ENCODE data around the gene MAP1LC3B2.

- TF ChIP-seq PML (IDR thresholded peaks at IDR 0.05; ENCODE audit: low read length) (no peak), CTCF (IDR thresholded peaks at IDR 0.05 in 2 of 3, conservative IDR thresholded peaks at IDR 0.05 in 1 of 3; ENCODE audit: control insufficient read depth in 2 of 3, extremely low read depth in 1 of 3, insufficient read depth in 1 of 3, low read depth in 3 of 3, low read length in 3 of 3) (no peak), ZNF274 (IDR thresholded peaks at IDR 0.05; ENCODE audit: insufficient read depth, insufficient read length) (no peak), ATF3 (IDR thresholded peaks at IDR 0.05; ENCODE audit: borderline replicate concordance, extremely low read depth, low read depth, low read length) (no peak), NFYB (IDR thresholded peaks at IDR 0.05; ENCODE audit: insufficient read depth, low read depth, low read length) (no peak), ZZZ3 (IDR thresholded peaks at IDR 0.05; ENCODE audit: control insufficient read depth, insufficient read length, low read depth) (no peak), FOS (IDR thresholded peaks at IDR 0.05; ENCODE audit: borderline replicate concordance, extremely low read depth, insufficient read length) (no peak), STAT1 (conservative IDR thresholded peaks at IDR 0.05) (no peak)
These were observed 14.0 kb upstream of the MAP1LC3B2 start for GRCh38 chr12:116545144-116545543.
